Endothelial cell of umbilical vein (primary cell): Measurements from ENCODE around the gene TTC34. TPM values are rescaled to one million over a fixed set of nuclear protein-coding genes. Genes with fewer than 3 reads are reported as not detected.

Experiments used
- BruUV-seq: library from RNA; stranded (reverse); fragments of 400-500 nt; replicated peaks from 2 replicates; lab custom pipeline; 2021; lab: Mats Ljungman, UMichigan
- CTCF ChIA-PET: fragments of 300-600, 350-600 bp; sonication (Branson Sonifier 250); formaldehyde crosslinking; loops from one replicate; lab custom pipeline; 2021; ENCODE audit warnings: antibody characterized with exemption, inconsistent platforms; lab: Charles Lee
- POLR2A ChIA-PET: fragments of 300-600, 350-600 bp; sonication (Branson Sonifier 250); formaldehyde crosslinking; loops from one replicate; lab custom pipeline; 2021; ENCODE audit warnings: antibody characterized with exemption, inconsistent platforms; lab: Charles Lee
- DNase-seq: peaks from one replicate; pipeline ENCODE4 v3.0.0-alpha.2; 2011; ENCODE audit warnings: low read depth, low spot score
- FAIRE-seq: peaks from 2 replicates; lab custom pipeline; 2011; peaks lifted over from hg19 to GRCh38; lab: Jason Lieb, UNC
- H2AFZ ChIP-seq: 2 replicates; pipeline ENCODE4 v1.6.0; 2012; ENCODE audit warnings: low read depth, low read length, control low read depth, inconsistent platforms
- H3K27ac ChIP-seq: 2 replicates; pipeline ENCODE4 v1.5.1; 2011; ENCODE audit warnings: low read depth, mild to moderate bottlenecking, control low read depth, low read length, moderate library complexity; ENCODE audit not compliant: insufficient read depth
- H3K27me3 ChIP-seq, 2 experiments: 2 replicates each; pipeline versions ENCODE4 v1.6.0 to v1.6.1; 2011; ENCODE audit warnings: low read length in 2 of 2, mixed read lengths in 1 of 2; ENCODE audit not compliant: control insufficient read depth in 2 of 2, insufficient read depth in 2 of 2
- H3K36me3 ChIP-seq, 2 experiments: 2 replicates in 1 of 2; 3 replicates in 1 of 2; pipeline ENCODE4 v1.5.1; 2011; ENCODE audit warnings: low read length in 2 of 2, mild to moderate bottlenecking in 1 of 2, moderate library complexity in 1 of 2; ENCODE audit not compliant: control insufficient read depth in 2 of 2, insufficient read depth in 2 of 2; ENCODE audit errors: extremely low read depth in 1 of 2
- H3K4me1 ChIP-seq: 3 replicates; pipeline ENCODE4 v1.5.1; 2011; ENCODE audit warnings: mild to moderate bottlenecking, low read length; ENCODE audit not compliant: control insufficient read depth, insufficient read depth; ENCODE audit errors: extremely low read depth
- H3K4me2 ChIP-seq: 2 replicates; pipeline ENCODE4 v1.6.1; 2011; ENCODE audit warnings: low read length, control low read depth, mixed read lengths; ENCODE audit not compliant: insufficient read depth
- H3K4me3 ChIP-seq, 3 experiments: fragments of 200-600 bp in 1 of 3; sonication (generic), shearing (Covaris generic) in 1 of 3; replicated peaks in 1 of 3; 2 replicates each; pipeline ENCODE4 v1.5.1; 2011 to 2016; ENCODE audit warnings: control low read depth in 3 of 3, low read length in 3 of 3, mild to moderate bottlenecking in 2 of 3, inconsistent platforms in 1 of 3, low read depth in 1 of 3, moderate library complexity in 1 of 3; ENCODE audit not compliant: insufficient read depth in 1 of 3
- H3K79me2 ChIP-seq: 2 replicates; pipeline ENCODE4 v1.6.0; 2012; ENCODE audit warnings: low read length, inconsistent platforms; ENCODE audit not compliant: control insufficient read depth, insufficient read depth
- H3K9ac ChIP-seq: replicated peaks from 2 replicates; pipeline ENCODE3; 2011; ENCODE audit warnings: low read length, control low read depth; ENCODE audit not compliant: insufficient read depth; ENCODE audit errors: extremely low read depth
- H3K9me1 ChIP-seq: replicated peaks from 3 replicates; pipeline ENCODE4 v1.6.0; 2011; ENCODE audit warnings: mild to moderate bottlenecking, low read length; ENCODE audit not compliant: control insufficient read depth, insufficient read depth; ENCODE audit errors: extremely low read depth
- H3K9me3 ChIP-seq: replicated peaks from 2 replicates; pipeline ENCODE4 v1.5.1; 2012; ENCODE audit warnings: low read length, inconsistent platforms; ENCODE audit not compliant: control insufficient read depth, insufficient read depth
- H4K20me1 ChIP-seq: replicated peaks from 2 replicates; pipeline ENCODE3; 2011; ENCODE audit warnings: mild to moderate bottlenecking, low read length; ENCODE audit not compliant: control insufficient read depth, insufficient read depth; ENCODE audit errors: extremely low read depth
- EZH2 ChIP-seq: IDR thresholded peaks from 2 replicates; pipeline ENCODE4 v1.6.1; 2012; ENCODE audit warnings: borderline replicate concordance, low read depth, mild to moderate bottlenecking, moderate library complexity, low read length, inconsistent platforms; ENCODE audit not compliant: severe bottlenecking
- FOS ChIP-seq: IDR thresholded peaks from 2 replicates; pipeline ENCODE4 v1.6.1; 2011; ENCODE audit warnings: mild to moderate bottlenecking, low read length, moderate library complexity, borderline replicate concordance; ENCODE audit not compliant: insufficient read depth
- GATA2 ChIP-seq: IDR thresholded peaks from 2 replicates; pipeline ENCODE4 v1.7.0; 2011; ENCODE audit warnings: low read depth, mild to moderate bottlenecking, moderate library complexity, mixed read lengths, low read length; ENCODE audit not compliant: insufficient read length, insufficient read depth
- JUN ChIP-seq: IDR thresholded peaks from 2 replicates; pipeline ENCODE4 v1.6.1; 2011; ENCODE audit warnings: borderline replicate concordance, low read depth; ENCODE audit not compliant: insufficient read length, insufficient read depth
- MYC ChIP-seq: IDR thresholded peaks from one replicate; pipeline ENCODE4 v1.6.1; 2011; ENCODE audit warnings: mild to moderate bottlenecking, low read depth, low read length
- POLR2A ChIP-seq: IDR thresholded peaks from 2 replicates; pipeline ENCODE4 v1.6.1; 2012; ENCODE audit warnings: low read depth, mild to moderate bottlenecking, control low read depth, low read length
- POLR2AphosphoS5 ChIP-seq: IDR thresholded peaks from 2 replicates; pipeline ENCODE4 v1.6.1; 2012; ENCODE audit warnings: low read depth, mild to moderate bottlenecking, control low read depth, low read length, moderate library complexity; ENCODE audit not compliant: insufficient read depth
- dilution Hi-C: fragments of 300-500 bp; cut with MboI; formaldehyde crosslinking; loops from one replicate; pipeline ENCODE4 v1.15.0; 2019; ENCODE audit warnings: low sequenced_read_pairs; ENCODE audit not compliant: extremely low pct_ligation_motif_present
- intact Hi-C: fragments of 100-400 bp; cut with micrococcal nuclease; formaldehyde crosslinking; loops from one replicate; pipeline ENCODE4 v1.10.0; 2022
- polyA plus RNA-seq, 4 experiments: library from polyadenylated mRNA; depleted of rRNA in 3 of 4; stranded (reverse) in 3 of 4; unstranded in 1 of 4; fragments of >200 nt; gene quantifications; 2 replicates each; pipeline versions ENCODE4 v1.2.1 to v1.2.3, GENCODE V29; 2011 to 2012; ENCODE audit warnings: missing spikeins in 1 of 4
- total RNA-seq: library from RNA; stranded (reverse); gene quantifications from 2 replicates; pipeline ENCODE4 v1.2.3, GENCODE V29; 2021
- TF ChIP-seq, protein P1 (sequence below), 2 donors: IDR thresholded peaks; 1 replicate in 1 of 2; 2 replicates in 1 of 2; pipeline ENCODE4 v1.5.1; 2011; ENCODE audit warnings: low read length in 2 of 2, mild to moderate bottlenecking in 2 of 2, moderate library complexity in 2 of 2, control low read depth in 1 of 2, inconsistent platforms in 1 of 2, low read depth in 1 of 2; ENCODE audit not compliant: insufficient read depth in 1 of 2; ENCODE audit errors: extremely low read depth in 1 of 2
- TF ChIP-seq, protein P2 (sequence below): IDR thresholded peaks from 2 replicates; pipeline ENCODE4 v1.6.1; 2011; ENCODE audit not compliant: insufficient read depth, insufficient read length

TTC34 gene
- total and polyA plus RNA-seq, 2 donors (not counting 3 experiments of a cell fraction or from before 2014, with no cell fraction given), result 0.08 to 0.77 TPM

DNA sequence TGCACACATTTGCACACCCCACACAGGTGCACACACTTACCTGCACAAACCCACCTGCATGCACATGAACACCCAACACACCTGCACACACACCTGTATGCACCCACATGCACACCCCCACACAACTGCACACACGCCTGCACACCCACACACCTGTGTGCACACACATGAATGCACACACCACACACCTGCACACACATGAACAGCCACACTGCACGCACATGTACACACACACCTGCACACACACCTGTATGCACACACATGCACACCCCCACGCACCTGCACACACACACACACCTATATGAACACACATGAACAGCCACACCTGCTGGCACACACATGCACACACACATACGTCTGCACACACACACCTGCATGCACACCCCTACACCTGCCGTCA is 17.9 kb upstream of the TTC34 start:
- ChIA-PET CTCF (no interaction called here), POLR2A (no interaction called here)
- dilution Hi-C loops, result no loop called here
- Histone ChIP-seq H3K79me2 (no peaks in the 10 kb centered on the region), H3K9me3 (no peaks in the 10 kb centered on the region), H2AFZ (no peak overlapping the region), H3K4me2 (no peak overlapping the region), H3K27ac (no peak overlapping the region), H3K27me3 (no peaks in the 10 kb centered on the region), H3K9ac (no peak overlapping the region), H3K36me3 (no peaks in the 10 kb centered on the region), H3K4me3 (no peak overlapping the region), H4K20me1 (no peaks in the 10 kb centered on the region), H3K9me1 (no peaks in the 10 kb centered on the region), H3K4me1 (no peaks in the 10 kb centered on the region)
- no TSS peak for BruUV-seq
- intact Hi-C loops, result no loop called here
- no peak for DNase-seq
- no peak for FAIRE-seq
- TF ChIP-seq EZH2 (no peak), GATA2 (no peak), MYC (no peak), POLR2A (no peak), JUN (no peak), POLR2AphosphoS5 (no peak), FOS (no peak)
- TF ChIP-seq, protein P1, sequence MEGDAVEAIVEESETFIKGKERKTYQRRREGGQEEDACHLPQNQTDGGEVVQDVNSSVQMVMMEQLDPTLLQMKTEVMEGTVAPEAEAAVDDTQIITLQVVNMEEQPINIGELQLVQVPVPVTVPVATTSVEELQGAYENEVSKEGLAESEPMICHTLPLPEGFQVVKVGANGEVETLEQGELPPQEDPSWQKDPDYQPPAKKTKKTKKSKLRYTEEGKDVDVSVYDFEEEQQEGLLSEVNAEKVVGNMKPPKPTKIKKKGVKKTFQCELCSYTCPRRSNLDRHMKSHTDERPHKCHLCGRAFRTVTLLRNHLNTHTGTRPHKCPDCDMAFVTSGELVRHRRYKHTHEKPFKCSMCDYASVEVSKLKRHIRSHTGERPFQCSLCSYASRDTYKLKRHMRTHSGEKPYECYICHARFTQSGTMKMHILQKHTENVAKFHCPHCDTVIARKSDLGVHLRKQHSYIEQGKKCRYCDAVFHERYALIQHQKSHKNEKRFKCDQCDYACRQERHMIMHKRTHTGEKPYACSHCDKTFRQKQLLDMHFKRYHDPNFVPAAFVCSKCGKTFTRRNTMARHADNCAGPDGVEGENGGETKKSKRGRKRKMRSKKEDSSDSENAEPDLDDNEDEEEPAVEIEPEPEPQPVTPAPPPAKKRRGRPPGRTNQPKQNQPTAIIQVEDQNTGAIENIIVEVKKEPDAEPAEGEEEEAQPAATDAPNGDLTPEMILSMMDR (IDR thresholded peaks at IDR 0.05; ENCODE audit: extremely low read depth in 1 of 2, insufficient read depth in 1 of 2, low read depth in 1 of 2, low read length in 2 of 2), result no peak
- TF ChIP-seq, protein P2, sequence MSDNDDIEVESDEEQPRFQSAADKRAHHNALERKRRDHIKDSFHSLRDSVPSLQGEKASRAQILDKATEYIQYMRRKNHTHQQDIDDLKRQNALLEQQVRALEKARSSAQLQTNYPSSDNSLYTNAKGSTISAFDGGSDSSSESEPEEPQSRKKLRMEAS, result no peak
